Measurements from ENCODE around the gene RSU1.
"Not testable (repeated sequence)": the region's sequence is repeated elsewhere in the genome, so short reads cannot be mapped to it uniquely, and the experiment has no call there.

GRCh38 chr10:16752849-16753248, 64.4 kb downstream of the RSU1 start:
- TF ChIP-seq, protein P1, sequence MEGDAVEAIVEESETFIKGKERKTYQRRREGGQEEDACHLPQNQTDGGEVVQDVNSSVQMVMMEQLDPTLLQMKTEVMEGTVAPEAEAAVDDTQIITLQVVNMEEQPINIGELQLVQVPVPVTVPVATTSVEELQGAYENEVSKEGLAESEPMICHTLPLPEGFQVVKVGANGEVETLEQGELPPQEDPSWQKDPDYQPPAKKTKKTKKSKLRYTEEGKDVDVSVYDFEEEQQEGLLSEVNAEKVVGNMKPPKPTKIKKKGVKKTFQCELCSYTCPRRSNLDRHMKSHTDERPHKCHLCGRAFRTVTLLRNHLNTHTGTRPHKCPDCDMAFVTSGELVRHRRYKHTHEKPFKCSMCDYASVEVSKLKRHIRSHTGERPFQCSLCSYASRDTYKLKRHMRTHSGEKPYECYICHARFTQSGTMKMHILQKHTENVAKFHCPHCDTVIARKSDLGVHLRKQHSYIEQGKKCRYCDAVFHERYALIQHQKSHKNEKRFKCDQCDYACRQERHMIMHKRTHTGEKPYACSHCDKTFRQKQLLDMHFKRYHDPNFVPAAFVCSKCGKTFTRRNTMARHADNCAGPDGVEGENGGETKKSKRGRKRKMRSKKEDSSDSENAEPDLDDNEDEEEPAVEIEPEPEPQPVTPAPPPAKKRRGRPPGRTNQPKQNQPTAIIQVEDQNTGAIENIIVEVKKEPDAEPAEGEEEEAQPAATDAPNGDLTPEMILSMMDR (conservative IDR thresholded peaks at IDR 0.05), result not testable (repeated sequence)
- not testable (repeated sequence) for TF ChIP-seq EZH2 (IDR thresholded peaks at IDR 0.05; ENCODE audit: low read depth)

All from PC-9 (cell line).